Right lobe of liver (tissue), 4 donors: ENCODE measurements around the gene UBE2R2.

Experiments
- POLR2A ChIP-seq: fragments of 450-650 bp; IDR thresholded peaks from one replicate; pipeline ENCODE4 v1.6.1; 2017; ENCODE audit warnings: antibody characterized with exemption, mild to moderate bottlenecking
- TF ChIP-seq, protein P1 (sequence below), 4 donors: fragments of 200-600 bp in 3 of 4; fragments of 450-650 bp in 1 of 4; IDR thresholded peaks; one replicate each; pipeline versions ENCODE4 v1.5.1 to v1.8.0; 2016 to 2022; ENCODE audit warnings: antibody characterized with exemption in 4 of 4, mild to moderate bottlenecking in 2 of 4
- donor health status: DM: no; HTN: no; CAD: no.
- donor health status: DM: no; HTN: no; CAD: no.
- donor health status: DM: no; HTN: yes; CAD: no.

DNA sequence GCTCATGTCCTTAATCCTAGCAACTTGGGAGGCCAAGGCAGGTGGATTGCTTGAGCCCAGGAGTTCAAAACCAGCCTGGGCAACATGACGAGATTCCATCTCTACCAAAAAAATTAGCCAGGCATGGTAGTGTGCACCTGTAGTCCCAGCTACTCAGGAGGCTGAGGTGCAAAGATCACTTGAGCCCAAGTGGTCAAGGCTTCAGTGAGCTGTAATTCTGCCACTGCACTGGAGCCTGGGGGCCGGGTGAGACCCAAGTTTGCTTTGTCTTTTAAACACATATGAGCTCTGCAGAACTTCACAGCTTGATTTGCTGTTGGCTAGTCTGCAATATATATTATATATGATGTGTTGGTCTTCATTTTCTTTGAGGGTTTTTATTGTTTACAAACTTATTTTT lies 89.8 kb downstream of the UBE2R2 start:
- TF ChIP-seq, protein P1, sequence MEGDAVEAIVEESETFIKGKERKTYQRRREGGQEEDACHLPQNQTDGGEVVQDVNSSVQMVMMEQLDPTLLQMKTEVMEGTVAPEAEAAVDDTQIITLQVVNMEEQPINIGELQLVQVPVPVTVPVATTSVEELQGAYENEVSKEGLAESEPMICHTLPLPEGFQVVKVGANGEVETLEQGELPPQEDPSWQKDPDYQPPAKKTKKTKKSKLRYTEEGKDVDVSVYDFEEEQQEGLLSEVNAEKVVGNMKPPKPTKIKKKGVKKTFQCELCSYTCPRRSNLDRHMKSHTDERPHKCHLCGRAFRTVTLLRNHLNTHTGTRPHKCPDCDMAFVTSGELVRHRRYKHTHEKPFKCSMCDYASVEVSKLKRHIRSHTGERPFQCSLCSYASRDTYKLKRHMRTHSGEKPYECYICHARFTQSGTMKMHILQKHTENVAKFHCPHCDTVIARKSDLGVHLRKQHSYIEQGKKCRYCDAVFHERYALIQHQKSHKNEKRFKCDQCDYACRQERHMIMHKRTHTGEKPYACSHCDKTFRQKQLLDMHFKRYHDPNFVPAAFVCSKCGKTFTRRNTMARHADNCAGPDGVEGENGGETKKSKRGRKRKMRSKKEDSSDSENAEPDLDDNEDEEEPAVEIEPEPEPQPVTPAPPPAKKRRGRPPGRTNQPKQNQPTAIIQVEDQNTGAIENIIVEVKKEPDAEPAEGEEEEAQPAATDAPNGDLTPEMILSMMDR (IDR thresholded peaks at IDR 0.05): no peak
- no peak for TF ChIP-seq POLR2A
